HG02678 (cell line): ENCODE data around the gene B3GNT5.

Experiments
- ATAC-seq: cut with Tn5 transposase; IDR thresholded peaks from one replicate; pipeline ENCODE4 v1.9.1; 2021; ENCODE audit warnings: mild to moderate bottlenecking, moderate library complexity; ENCODE audit not compliant: unreplicated experiment

The B3GNT5 gene

GRCh38 chr3:183317886-183318865, 65.1 kb downstream of the B3GNT5 start:
- ATAC-seq = no peak

GRCh38 chr3:183318877-183319276, 65.8 kb downstream of the B3GNT5 start:
- ATAC-seq = no peak

GRCh38 chr3:183319371-183319770, 66.3 kb downstream of the B3GNT5 start:
- ATAC-seq = no peak
